Smooth muscle cell of the brain vasculature (primary cell): Measurements from ENCODE around the gene SLC37A4.

Experiments used
- DNase-seq: peaks from one replicate; pipeline ENCODE4 v3.0.0-alpha.2; 2012; ENCODE audit warnings: low read depth, low spot score

Gene SLC37A4

GRCh38 chr11:118979434-118979833, 51.2 kb downstream of the SLC37A4 start:
- no peak for DNase-seq

- DNase-seq: no peak
Observed at GRCh38 chr11:118975771-118976709, 54.6 kb downstream of the SLC37A4 start.
